Ishikawa (cell line): ENCODE data around the gene COX5B.

Experiments used
- CEBPB ChIP-seq: IDR thresholded peaks from 2 replicates; pipeline ENCODE4 v1.6.1; 2012
- CREB1 ChIP-seq: IDR thresholded peaks from 2 replicates; pipeline ENCODE4 v1.6.1; 2012; ENCODE audit warnings: low read depth
- EGR1 ChIP-seq: IDR thresholded peaks from 2 replicates; pipeline ENCODE4 v1.6.1; 2012
- EP300 ChIP-seq: IDR thresholded peaks from 2 replicates; pipeline ENCODE4 v1.6.1; 2012; ENCODE audit warnings: borderline replicate concordance
- FOXM1 ChIP-seq: IDR thresholded peaks from 2 replicates; pipeline ENCODE4 v1.6.1; 2012; ENCODE audit warnings: low read depth, borderline replicate concordance
- NFIC ChIP-seq: IDR thresholded peaks from 2 replicates; pipeline ENCODE4 v1.6.1; 2012
- RAD21 ChIP-seq: IDR thresholded peaks from 2 replicates; pipeline ENCODE4 v1.6.1; 2012; ENCODE audit warnings: low read depth
- TAF1 ChIP-seq: IDR thresholded peaks from 2 replicates; pipeline ENCODE4 v1.6.1; 2012; ENCODE audit warnings: low read depth, mild to moderate bottlenecking
- TCF12 ChIP-seq: IDR thresholded peaks from 2 replicates; pipeline ENCODE4 v1.6.1; 2012; ENCODE audit warnings: low read depth
- TEAD4 ChIP-seq: IDR thresholded peaks from 2 replicates; pipeline ENCODE4 v1.6.1; 2012
- YY1 ChIP-seq: IDR thresholded peaks from 2 replicates; pipeline ENCODE4 v1.6.1; 2012; ENCODE audit warnings: low read depth
- ZBTB7A ChIP-seq: IDR thresholded peaks from 2 replicates; pipeline ENCODE4 v1.6.1; 2012; ENCODE audit warnings: low read depth
- TF ChIP-seq, protein P1 (sequence below): IDR thresholded peaks from 2 replicates; pipeline ENCODE4 v1.6.1; 2012; ENCODE audit warnings: low read depth, mild to moderate bottlenecking
- TF ChIP-seq, protein P2 (sequence below): IDR thresholded peaks from 2 replicates; pipeline ENCODE4 v1.6.1; 2012
- TF ChIP-seq, protein P3 (sequence below): IDR thresholded peaks from 2 replicates; pipeline ENCODE4 v1.6.1; 2012

COX5B gene

DNA sequence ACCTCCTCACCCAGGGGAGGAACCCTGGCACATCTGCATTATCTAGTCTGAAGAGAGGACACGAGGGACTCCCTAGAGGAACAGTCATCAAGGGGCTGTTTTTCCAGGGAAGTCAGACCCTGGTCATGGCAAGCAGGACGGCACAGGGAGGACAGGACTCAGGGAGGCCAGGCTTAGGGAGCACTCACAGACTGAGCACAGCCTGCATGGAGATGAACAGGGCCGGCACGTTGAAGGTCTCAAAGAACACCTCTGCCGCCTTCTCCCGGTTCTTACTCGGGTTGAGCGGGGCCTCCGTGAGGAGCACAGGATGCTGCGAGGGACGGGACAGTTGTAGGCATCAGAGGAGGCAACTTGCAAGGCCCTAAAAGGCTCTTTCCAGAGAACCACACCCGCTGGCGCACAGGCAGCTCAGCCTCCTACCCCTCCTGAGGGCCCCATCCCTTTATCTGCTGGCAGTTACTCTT is 12.9 kb downstream of the COX5B start:
- TF ChIP-seq TEAD4 (no peak), RAD21 (no peak), CREB1 (no peak), ZBTB7A (no peak), NFIC (no peak), FOXM1 (no peak), TCF12 (no peak), CEBPB (no peak)

DNA sequence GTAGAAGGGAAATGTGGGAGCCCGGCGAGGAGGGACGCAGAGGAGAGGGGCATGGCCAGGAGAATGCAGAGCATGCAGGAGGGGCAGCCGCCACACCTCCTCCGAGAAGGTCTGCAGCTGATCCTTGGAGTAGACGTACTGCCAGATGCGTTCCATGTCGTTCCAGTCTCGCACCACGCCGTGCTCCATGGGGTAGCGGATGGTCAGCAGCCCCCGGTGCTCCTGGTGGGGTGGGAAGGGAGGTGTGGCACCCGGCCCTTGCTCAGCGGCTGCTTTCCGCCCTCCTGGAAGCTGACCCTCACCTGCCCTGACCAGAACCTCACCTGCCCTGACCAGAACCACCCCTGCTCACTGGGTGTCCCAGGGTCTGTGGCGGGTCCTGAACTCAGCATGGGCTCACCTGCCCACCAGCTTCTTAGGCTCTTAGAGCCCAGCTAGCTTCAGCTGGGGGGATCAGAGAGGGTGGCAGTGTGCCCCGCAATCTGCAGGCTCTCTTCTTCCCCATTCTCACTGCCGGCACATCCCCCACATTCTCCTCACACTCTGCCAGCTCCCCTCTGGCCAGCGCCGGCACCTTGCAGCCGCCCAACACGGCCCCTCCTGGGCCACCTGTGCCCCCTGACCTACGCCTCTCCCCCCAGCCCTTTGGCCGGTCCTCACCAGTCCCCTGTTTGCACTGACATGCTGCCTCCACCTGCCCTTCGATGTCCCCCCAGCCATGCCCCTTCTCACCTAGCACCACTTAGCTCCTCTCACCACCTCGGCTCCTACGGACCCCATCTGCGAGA is 13.6 kb downstream of the COX5B start:
- TF ChIP-seq NFIC (no peak), YY1 (no peak)
- TF ChIP-seq, protein P1, sequence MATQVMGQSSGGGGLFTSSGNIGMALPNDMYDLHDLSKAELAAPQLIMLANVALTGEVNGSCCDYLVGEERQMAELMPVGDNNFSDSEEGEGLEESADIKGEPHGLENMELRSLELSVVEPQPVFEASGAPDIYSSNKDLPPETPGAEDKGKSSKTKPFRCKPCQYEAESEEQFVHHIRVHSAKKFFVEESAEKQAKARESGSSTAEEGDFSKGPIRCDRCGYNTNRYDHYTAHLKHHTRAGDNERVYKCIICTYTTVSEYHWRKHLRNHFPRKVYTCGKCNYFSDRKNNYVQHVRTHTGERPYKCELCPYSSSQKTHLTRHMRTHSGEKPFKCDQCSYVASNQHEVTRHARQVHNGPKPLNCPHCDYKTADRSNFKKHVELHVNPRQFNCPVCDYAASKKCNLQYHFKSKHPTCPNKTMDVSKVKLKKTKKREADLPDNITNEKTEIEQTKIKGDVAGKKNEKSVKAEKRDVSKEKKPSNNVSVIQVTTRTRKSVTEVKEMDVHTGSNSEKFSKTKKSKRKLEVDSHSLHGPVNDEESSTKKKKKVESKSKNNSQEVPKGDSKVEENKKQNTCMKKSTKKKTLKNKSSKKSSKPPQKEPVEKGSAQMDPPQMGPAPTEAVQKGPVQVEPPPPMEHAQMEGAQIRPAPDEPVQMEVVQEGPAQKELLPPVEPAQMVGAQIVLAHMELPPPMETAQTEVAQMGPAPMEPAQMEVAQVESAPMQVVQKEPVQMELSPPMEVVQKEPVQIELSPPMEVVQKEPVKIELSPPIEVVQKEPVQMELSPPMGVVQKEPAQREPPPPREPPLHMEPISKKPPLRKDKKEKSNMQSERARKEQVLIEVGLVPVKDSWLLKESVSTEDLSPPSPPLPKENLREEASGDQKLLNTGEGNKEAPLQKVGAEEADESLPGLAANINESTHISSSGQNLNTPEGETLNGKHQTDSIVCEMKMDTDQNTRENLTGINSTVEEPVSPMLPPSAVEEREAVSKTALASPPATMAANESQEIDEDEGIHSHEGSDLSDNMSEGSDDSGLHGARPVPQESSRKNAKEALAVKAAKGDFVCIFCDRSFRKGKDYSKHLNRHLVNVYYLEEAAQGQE = no peak
- TF ChIP-seq, protein P2, sequence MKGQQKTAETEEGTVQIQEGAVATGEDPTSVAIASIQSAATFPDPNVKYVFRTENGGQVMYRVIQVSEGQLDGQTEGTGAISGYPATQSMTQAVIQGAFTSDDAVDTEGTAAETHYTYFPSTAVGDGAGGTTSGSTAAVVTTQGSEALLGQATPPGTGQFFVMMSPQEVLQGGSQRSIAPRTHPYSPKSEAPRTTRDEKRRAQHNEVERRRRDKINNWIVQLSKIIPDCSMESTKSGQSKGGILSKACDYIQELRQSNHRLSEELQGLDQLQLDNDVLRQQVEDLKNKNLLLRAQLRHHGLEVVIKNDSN = no peak

DNA sequence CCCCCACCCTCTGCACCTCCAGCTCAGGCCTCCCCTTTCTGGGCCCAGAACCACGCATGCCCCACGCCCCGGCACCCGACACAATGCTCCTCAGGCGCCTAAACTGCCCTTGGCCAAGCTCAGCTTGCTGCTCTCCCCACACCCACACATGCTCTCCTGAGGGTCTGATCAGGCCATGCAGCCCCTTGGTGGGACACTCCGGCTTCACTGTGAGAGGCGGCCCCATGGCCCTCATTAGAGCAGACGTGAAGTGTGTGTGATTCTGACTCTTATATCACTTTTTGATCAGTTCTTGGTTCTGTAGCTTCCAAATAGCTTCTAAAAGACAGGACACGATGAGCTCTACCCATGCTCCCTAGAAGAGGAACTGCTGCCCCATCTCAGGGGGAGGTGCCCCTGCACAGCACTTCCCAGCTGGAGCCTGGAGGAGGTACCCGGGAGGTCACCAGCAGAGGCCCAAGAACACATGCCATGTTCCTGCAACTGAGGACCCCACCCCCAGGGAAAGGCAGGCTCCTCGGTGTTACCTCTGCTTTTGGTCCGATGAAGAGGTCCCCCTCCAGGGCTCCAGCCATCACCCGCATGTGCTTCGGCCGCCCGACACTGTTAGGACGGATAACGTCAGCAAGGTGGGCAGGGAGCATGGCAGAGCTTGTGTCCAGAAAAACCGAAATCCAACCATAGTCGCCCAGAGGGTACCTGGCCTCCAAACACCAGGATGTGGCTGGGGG is 14.3 kb downstream of the COX5B start:
- no peak for TF ChIP-seq NFIC
- TF ChIP-seq TCF12 = no peak
- TF ChIP-seq, protein P1 = no peak
- no peak for TF ChIP-seq ZBTB7A
- TF ChIP-seq CREB1 = no peak
- TF ChIP-seq RAD21 = no peak
- TF ChIP-seq TAF1 = no peak
- TF ChIP-seq, protein P3, sequence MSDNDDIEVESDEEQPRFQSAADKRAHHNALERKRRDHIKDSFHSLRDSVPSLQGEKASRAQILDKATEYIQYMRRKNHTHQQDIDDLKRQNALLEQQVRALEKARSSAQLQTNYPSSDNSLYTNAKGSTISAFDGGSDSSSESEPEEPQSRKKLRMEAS = no peak
- TF ChIP-seq FOXM1 = no peak
- TF ChIP-seq TEAD4 = no peak
- no peak for TF ChIP-seq EGR1

DNA sequence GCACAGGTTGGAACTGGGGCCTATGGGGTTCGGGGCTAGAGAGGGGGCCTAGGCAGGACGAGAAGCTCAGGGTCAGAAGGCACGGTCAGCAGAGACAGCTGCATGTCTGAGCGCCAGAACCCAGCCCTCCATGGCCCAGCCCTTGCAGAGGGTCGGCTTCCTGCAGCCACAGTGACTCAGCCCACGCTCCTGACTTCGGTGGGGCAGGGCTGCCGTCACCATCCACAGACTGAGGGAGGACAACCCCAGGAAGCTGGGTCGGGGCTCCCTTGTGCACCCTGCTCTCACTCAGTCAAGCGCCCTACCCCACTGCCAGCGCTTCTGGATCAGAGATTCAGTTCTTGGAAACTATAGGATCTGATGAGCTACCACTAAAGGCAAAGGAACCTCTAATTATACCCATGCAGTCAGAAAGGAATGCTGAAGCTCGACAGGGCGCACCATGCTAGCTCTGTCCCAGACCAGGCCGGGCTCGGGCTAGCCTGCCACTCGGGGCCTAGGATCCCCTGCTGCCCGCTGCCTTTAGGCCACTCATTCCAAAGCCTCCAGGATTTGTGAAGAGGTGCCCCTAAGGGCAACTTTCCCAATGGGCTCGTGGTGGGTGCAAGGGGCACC is 15.0 kb downstream of the COX5B start:
- TF ChIP-seq NFIC (no peak), FOXM1 (no peak), CEBPB (no peak), TAF1 (no peak), TEAD4 (no peak), RAD21 (no peak), EGR1 (no peak), ZBTB7A (no peak), CREB1 (no peak), EP300 (no peak), TCF12 (no peak), YY1 (no peak)
- TF ChIP-seq, protein P2 = no peak
- TF ChIP-seq, protein P3 = no peak
- TF ChIP-seq, protein P1 = no peak
